Measurements from ENCODE around the gene STC2.
A peak's percentile ranks its signal among the peaks of the same experiment; 100 is the strongest.
"Not testable (repeated sequence)": the region's sequence is repeated elsewhere in the genome, so short reads cannot be mapped to it uniquely, and the experiment has no call there.

STC2 gene

DNA sequence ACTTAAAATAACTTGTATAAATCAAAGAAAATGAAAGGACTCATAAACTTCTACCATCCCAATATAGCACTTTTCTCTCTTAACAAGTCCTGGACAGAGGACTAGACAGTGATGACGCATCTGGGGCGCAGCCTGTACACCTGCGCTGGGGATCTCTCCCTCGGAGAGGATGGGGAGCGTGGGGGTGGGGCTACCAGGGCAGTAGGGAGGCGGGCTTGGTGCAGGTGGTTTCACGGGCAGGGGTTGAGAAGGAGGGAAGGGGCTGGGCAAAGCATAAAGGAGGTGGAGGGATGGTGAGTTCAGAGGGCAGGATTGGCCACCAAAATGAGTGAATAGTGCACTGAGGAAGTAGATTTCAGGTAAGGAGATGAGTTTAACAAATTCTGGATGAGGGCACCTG lies 41.1 kb downstream of the STC2 start:
- no peak for DNase-seq (ENCODE audit: low read depth)
- H3K4me3 ChIP-seq (ENCODE audit: control insufficient read depth, low read depth, low read length), result no peak overlapping the region
- TF ChIP-seq, protein P1, sequence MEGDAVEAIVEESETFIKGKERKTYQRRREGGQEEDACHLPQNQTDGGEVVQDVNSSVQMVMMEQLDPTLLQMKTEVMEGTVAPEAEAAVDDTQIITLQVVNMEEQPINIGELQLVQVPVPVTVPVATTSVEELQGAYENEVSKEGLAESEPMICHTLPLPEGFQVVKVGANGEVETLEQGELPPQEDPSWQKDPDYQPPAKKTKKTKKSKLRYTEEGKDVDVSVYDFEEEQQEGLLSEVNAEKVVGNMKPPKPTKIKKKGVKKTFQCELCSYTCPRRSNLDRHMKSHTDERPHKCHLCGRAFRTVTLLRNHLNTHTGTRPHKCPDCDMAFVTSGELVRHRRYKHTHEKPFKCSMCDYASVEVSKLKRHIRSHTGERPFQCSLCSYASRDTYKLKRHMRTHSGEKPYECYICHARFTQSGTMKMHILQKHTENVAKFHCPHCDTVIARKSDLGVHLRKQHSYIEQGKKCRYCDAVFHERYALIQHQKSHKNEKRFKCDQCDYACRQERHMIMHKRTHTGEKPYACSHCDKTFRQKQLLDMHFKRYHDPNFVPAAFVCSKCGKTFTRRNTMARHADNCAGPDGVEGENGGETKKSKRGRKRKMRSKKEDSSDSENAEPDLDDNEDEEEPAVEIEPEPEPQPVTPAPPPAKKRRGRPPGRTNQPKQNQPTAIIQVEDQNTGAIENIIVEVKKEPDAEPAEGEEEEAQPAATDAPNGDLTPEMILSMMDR (conservative IDR thresholded peaks at IDR 0.05; ENCODE audit: control insufficient read depth, insufficient read depth, low read depth, low read length), result no peak

DNA sequence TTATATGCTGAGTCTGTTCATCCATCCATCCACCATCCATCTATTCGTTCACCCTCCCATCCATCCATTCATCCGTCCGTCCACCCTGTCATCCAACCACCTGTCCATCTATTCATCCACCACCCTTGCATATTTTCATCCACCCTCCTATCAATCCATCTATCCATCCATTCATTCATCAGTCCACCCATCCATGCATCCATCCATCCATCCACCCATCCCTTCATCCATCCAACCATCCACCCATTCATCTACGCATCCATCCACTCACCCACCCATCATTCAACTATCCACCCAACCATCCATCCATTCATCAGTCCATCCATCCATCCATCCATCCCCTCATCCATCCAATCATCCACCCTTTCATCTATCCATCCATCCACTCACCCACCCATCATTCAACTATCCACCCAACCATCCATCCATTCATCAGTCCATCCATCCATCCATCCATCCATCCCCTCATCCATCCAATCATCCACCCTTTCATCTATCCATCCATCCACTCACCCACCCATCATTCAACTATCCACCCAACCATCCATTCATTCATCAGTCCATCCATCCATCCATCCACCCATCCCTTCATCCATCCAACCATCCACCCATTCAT lies 43.8 kb downstream of the STC2 start:
- not testable (repeated sequence) for DNase-seq (ENCODE audit: low read depth)

DNA sequence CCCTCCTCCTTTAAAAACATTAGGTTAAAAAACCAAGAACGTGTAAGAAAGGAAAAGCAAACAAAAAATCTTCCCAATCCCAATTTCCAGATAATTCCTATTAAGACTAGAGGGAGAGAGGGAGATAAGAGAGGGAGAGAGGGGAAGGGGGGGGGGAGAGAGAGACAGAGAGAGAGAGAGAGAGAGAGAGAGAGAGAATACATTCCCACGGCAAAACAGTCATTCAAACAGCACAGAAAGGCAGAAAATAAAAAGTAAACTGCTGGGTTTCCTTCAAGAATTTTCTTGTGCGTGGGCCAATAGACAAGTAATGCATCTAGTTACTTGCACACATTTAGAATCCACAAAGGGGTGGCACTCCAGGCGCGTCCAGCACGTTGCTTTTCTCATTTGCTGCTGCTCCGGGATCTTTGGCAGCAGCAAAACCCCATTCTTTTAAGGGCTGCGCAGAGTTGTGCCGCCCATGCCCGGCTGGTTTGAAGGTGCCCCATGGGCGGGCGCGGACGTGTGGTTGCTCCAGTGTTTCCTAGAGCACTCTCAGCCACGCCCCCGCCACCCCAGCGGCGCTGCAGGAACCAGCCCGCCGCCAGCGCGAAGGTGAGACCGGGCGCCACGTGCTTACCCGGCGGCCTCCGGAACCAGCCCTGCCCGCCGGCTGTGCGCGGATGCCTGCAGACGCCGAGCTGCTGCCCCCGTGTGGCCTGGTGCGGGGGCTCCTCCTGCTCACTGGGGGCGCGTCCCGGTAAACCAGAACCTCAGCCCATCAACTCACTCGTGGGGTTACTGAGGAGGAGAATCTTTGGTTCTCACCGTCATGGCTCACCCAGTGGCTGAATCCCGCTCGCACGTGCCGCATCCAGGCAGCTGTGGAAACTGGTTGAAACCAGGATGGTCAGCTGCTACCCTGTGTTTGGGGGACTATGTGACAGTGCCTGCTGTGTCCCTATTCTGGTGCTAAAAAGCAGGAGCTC lies 44.6 kb downstream of the STC2 start:
- no peak overlapping the region for H3K4me3 ChIP-seq (ENCODE audit: control insufficient read depth, low read depth, low read length)
- TF ChIP-seq, protein P1 (conservative IDR thresholded peaks at IDR 0.05; ENCODE audit: control insufficient read depth, insufficient read depth, low read depth, low read length), result peak; percentile 46
- peak; percentile 49 for DNase-seq (ENCODE audit: low read depth)

More for the DNA sequence above, 43.8 kb downstream of the STC2 start:
- H3K4me3 ChIP-seq (ENCODE audit: control insufficient read depth, low read depth, low read length), result not testable (repeated sequence)

DNA sequence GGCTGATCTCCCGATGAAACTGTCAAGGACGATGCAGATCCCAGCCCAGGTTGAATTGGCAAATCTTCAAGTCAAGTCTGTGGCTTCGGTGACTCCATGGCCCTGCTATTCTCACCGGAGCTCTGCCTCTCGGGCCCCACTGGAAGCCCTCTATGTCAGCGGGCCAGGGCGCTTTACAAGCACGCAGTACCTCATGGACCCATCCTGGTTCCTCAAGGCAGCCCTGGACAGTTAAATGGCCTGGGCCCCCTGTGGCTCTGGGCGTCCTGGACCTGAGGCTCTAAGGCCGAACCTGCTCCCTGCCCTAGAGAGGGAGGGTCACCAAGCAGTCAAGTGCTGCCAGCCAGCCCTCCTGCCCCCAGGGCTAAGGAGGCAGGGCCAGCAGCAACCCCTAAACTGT lies 45.3 kb downstream of the STC2 start:
- TF ChIP-seq, protein P1 (conservative IDR thresholded peaks at IDR 0.05; ENCODE audit: control insufficient read depth, insufficient read depth, low read depth, low read length), result no peak
- no peak overlapping the region for H3K4me3 ChIP-seq (ENCODE audit: control insufficient read depth, low read depth, low read length)
- DNase-seq (ENCODE audit: low read depth), result no peak

DNA sequence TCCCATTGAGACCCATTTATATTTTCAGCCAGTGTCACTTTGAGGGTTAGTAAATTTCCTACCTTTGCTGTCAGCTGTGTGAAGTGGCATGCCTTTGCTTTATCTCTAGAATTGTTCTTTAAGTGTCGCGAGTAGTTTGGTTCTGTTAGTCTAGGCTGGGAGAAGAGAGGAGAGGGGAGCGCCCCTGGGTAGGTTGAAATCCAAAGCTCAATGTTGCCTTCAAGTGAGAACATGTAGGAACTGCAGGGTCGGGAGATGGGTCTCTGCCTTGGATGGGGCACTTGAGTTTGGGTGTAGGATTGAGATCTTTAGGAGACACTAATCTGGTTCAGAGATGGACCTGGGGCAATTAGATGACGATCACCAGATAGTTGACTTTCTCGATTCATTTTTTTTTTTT lies 46.3 kb downstream of the STC2 start:
- TF ChIP-seq, protein P1 (conservative IDR thresholded peaks at IDR 0.05; ENCODE audit: control insufficient read depth, insufficient read depth, low read depth, low read length), result peak; percentile 32
- DNase-seq (ENCODE audit: low read depth), result no peak
- no peak overlapping the region for H3K4me3 ChIP-seq (ENCODE audit: control insufficient read depth, low read depth, low read length)

DNA sequence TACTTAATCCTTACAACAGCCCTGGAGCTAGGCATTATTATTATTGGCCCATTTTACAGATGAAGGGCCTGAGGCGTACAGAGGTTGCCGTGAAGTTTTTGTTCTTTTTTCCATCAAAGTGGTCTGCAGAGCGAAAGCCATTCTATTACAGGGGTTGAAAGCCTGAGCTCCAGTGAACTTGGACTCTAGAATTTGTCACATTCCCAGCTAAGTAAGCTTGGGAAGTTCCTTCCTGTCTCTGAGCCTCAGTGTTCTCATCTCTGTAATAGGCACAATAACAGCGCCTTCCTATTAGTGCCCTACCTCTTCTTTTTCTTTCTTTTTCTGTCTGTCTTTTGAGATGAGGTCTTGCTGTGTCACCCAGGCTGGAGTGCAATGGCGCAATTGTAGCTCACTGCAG lies 49.0 kb downstream of the STC2 start:
- no peak for DNase-seq (ENCODE audit: low read depth)
- no peak overlapping the region for H3K4me3 ChIP-seq (ENCODE audit: control insufficient read depth, low read depth, low read length)
- TF ChIP-seq, protein P1 (conservative IDR thresholded peaks at IDR 0.05; ENCODE audit: control insufficient read depth, insufficient read depth, low read depth, low read length), result no peak

DNA sequence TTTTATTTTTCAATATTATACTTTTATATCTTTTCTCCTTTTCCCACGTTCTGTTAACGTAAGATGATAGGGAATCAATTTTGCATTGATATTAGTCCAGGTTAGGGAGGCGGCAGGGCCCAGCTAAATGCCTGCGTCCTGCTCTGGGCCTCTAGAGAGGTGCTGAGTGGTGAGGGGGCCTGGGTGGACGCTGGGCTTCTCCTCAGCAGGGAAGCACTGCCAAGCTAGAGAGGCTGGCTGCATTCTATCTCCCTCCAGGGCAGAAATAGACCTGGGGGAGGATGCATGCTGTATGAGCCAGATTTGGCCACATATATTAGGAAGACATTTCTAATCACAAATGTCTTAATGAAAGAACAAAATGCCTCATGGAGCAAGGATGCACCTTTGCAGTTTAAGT lies 49.6 kb downstream of the STC2 start:
- TF ChIP-seq, protein P1 (conservative IDR thresholded peaks at IDR 0.05; ENCODE audit: control insufficient read depth, insufficient read depth, low read depth, low read length), result no peak
- no peak for DNase-seq (ENCODE audit: low read depth)
- no peak overlapping the region for H3K4me3 ChIP-seq (ENCODE audit: control insufficient read depth, low read depth, low read length)

Data from fibroblast of mammary gland (primary cell).